CD4-positive, alpha-beta T cell (primary cell): ENCODE data around the gene DTL. TPM values are rescaled to one million over a fixed set of nuclear protein-coding genes. Genes with fewer than 3 reads are reported as not detected.
"Not testable (repeated sequence)": the region's sequence is repeated elsewhere in the genome, so short reads cannot be mapped to it uniquely, and the experiment has no call there.

Experiments used
- ATAC-seq: fragments of 200-7000 bp; cut with Tn5 transposase; one replicate; pipeline ENCODE4 v1.10.0; 2022; ENCODE audit warnings: mild to moderate bottlenecking; ENCODE audit not compliant: poor library complexity
- CTCF ChIA-PET: fragments of 350-600 bp; sonication (Branson Sonifier 250); formaldehyde crosslinking; loops from one replicate; lab custom pipeline; 2021; ENCODE audit warnings: antibody characterized with exemption, inconsistent platforms; lab: Charles Lee
- POLR2A ChIA-PET: fragments of 350-600 bp; sonication (Branson Sonifier 250); formaldehyde crosslinking; loops from one replicate; lab custom pipeline; 2021; ENCODE audit warnings: antibody characterized with exemption, inconsistent platforms; lab: Charles Lee
- DNase-seq, 14 experiments: peaks; one replicate each; pipeline ENCODE4 v3.0.0-alpha.2; 2013 to 2020; ENCODE audit warnings: mixed read lengths in 2 of 14
- H3K27ac ChIP-seq, 2 donors: one replicate each; pipeline versions ENCODE4 v1.5.1 to v1.7.0; 2013; ENCODE audit warnings: low read length in 2 of 2, low read depth in 1 of 2, mild to moderate bottlenecking in 1 of 2
- H3K27me3 ChIP-seq, 2 experiments: 1 replicate in 1 of 2; 2 replicates in 1 of 2; pipeline versions ENCODE4 v1.6.1 to v1.7.0; 2013; ENCODE audit warnings: low read length in 2 of 2, control low read depth in 1 of 2, mild to moderate bottlenecking in 1 of 2, moderate library complexity in 1 of 2; ENCODE audit not compliant: insufficient read depth in 2 of 2, control insufficient read depth in 1 of 2
- H3K36me3 ChIP-seq: one replicate; pipeline ENCODE4 v1.6.1; 2013; ENCODE audit warnings: low read length, control low read depth; ENCODE audit not compliant: insufficient read depth
- H3K4me1 ChIP-seq: one replicate; pipeline ENCODE4 v1.6.1; 2013; ENCODE audit warnings: low read length, control low read depth; ENCODE audit not compliant: insufficient read depth
- H3K4me3 ChIP-seq: one replicate; pipeline ENCODE4 v1.5.1; 2013; ENCODE audit warnings: mild to moderate bottlenecking, low read length, moderate library complexity
- H3K9me3 ChIP-seq, 2 experiments: 1 replicate in 1 of 2; 2 replicates in 1 of 2; pipeline versions ENCODE4 v1.6.1 to v1.7.0; 2013; ENCODE audit warnings: low read length in 2 of 2, mild to moderate bottlenecking in 2 of 2, control low read depth in 1 of 2, moderate library complexity in 1 of 2; ENCODE audit not compliant: control insufficient read depth in 1 of 2, insufficient read depth in 1 of 2
- H3K27ac Mint-ChIP-seq: one replicate; pipeline ENCODE4 v1.8.0; 2020; ENCODE audit warnings: mixed read lengths
- H3K27me3 Mint-ChIP-seq: one replicate; pipeline ENCODE4 v1.8.0; 2021; ENCODE audit warnings: mixed read lengths
- H3K36me3 Mint-ChIP-seq: one replicate; pipeline ENCODE4 v1.8.0; 2021; ENCODE audit warnings: low read depth, mixed read lengths
- H3K4me1 Mint-ChIP-seq: one replicate; pipeline ENCODE4 v1.8.0; 2021; ENCODE audit warnings: low read depth, mixed read lengths
- H3K4me3 Mint-ChIP-seq: one replicate; pipeline ENCODE4 v1.8.0; 2020; ENCODE audit warnings: mild to moderate bottlenecking, mixed read lengths
- H3K9me3 Mint-ChIP-seq: one replicate; pipeline ENCODE4 v1.8.0; 2020; ENCODE audit warnings: mixed read lengths
- CTCF ChIP-seq: fragments of 200-600 bp; IDR thresholded peaks from one replicate; pipeline ENCODE4 v1.8.0; 2022; ENCODE audit warnings: antibody characterized with exemption, mild to moderate bottlenecking
- intact Hi-C, 2 experiments: fragments of 100-400 bp; cut with DNase I in 1 of 2; cut with micrococcal nuclease in 1 of 2; formaldehyde crosslinking; loops; one replicate each; pipeline versions ENCODE4 v1.15.1 to v1.9.0; 2023 to 2025; cut with DNase I, micrococcal nuclease
- total RNA-seq, 174 experiments: library from RNA in 2 of 174; stranded (reverse) in 2 of 174; gene quantifications; one replicate each; pipeline ENCODE4 v1.2.3 and lab custom pipeline; 2021 to 2026

DTL gene
- total RNA-seq, 2 experiments from 2014 or later: 0.49 to 0.64 TPM

DNA sequence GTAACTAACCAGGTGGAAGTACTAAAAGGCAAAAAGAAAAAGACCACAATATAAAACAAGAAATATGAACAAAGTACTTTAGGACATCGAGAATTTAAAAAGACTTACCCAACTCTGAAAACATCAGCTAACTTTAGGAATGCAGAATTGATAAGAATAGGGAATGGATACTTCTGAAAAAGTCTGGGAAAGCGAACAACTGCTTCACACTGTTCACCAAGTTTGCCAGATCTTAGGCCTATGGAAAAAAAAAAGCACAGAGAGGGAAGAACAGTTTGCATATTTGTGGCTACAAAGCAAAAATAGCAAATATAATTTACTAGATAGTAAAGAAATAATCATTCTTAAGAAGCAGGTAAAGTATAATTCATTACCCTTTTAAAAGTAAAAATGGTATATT lies 14.6 kb upstream of the DTL start:
- Histone ChIP-seq H3K4me3 (no peak overlapping the region), H3K9me3 (peaks cover 0 to 5% of the 10 kb centered on the region in 2 experiments), H3K36me3 (peaks cover 3% of the 10 kb centered on the region), H3K27me3 (no peaks in the 10 kb centered on the region), H3K4me1 (no peaks in the 10 kb centered on the region), H3K27ac (no peak overlapping the region)
- H3K27ac Mint-ChIP-seq: no peak overlapping the region
- H3K9me3 Mint-ChIP-seq: peaks cover 4% of the 10 kb centered on the region
- TF ChIP-seq CTCF: no peak
- no peak overlapping the region for H3K4me3 Mint-ChIP-seq
- H3K4me1 Mint-ChIP-seq: no peaks in the 10 kb centered on the region
- ATAC-seq (no peak), DNase-seq (no peak)
- H3K27me3 Mint-ChIP-seq: no peaks in the 10 kb centered on the region
- ChIA-PET POLR2A (no interaction called here), CTCF (no interaction called here)
- intact Hi-C loops: no loop called here
- peaks cover 37% of the 10 kb centered on the region for H3K36me3 Mint-ChIP-seq

GRCh38 chr1:212021563-212021962 lies 14.0 kb upstream of the DTL start:
- no peak overlapping the region for H3K27ac ChIP-seq
- H3K27me3 Mint-ChIP-seq: no peaks in the 10 kb centered on the region
- no peak overlapping the region for H3K4me3 Mint-ChIP-seq
- no peaks in the 10 kb centered on the region for H3K4me1 ChIP-seq
- no peak for ATAC-seq
- peaks cover 0 to 5% of the 10 kb centered on the region in 2 experiments for H3K9me3 ChIP-seq
- peaks cover 4% of the 10 kb centered on the region for H3K9me3 Mint-ChIP-seq
- H3K36me3 ChIP-seq: peaks cover 3% of the 10 kb centered on the region
- no peak for DNase-seq
- CTCF ChIA-PET: no interaction called here
- TF ChIP-seq CTCF: no peak
- no peak overlapping the region for H3K27ac Mint-ChIP-seq
- intact Hi-C loops: no loop called here
- no peaks in the 10 kb centered on the region for H3K27me3 ChIP-seq
- POLR2A ChIA-PET: interaction anchor here (0.6 kb wide), 1 partner anchor 478 kb away, joined by 4 read pairs; no protein-coding TSS in a partner anchor
- peaks cover 31% of the 10 kb centered on the region for H3K36me3 Mint-ChIP-seq
- H3K4me1 Mint-ChIP-seq: no peaks in the 10 kb centered on the region
- no peak overlapping the region for H3K4me3 ChIP-seq

GRCh38 chr1:212022908-212023307 lies 12.6 kb upstream of the DTL start:
- H3K27ac ChIP-seq, H3K9me3 ChIP-seq, H3K4me1 Mint-ChIP-seq, H3K36me3 ChIP-seq, H3K4me1 ChIP-seq, H3K27me3 Mint-ChIP-seq, H3K27me3 ChIP-seq, H3K4me3 ChIP-seq, ATAC-seq, intact Hi-C loops, H3K4me3 Mint-ChIP-seq, H3K27ac Mint-ChIP-seq, H3K9me3 Mint-ChIP-seq, DNase-seq, CTCF ChIA-PET, POLR2A ChIA-PET: not testable (repeated sequence)
- peaks cover 20% of the 10 kb centered on the region for H3K36me3 Mint-ChIP-seq

DNA sequence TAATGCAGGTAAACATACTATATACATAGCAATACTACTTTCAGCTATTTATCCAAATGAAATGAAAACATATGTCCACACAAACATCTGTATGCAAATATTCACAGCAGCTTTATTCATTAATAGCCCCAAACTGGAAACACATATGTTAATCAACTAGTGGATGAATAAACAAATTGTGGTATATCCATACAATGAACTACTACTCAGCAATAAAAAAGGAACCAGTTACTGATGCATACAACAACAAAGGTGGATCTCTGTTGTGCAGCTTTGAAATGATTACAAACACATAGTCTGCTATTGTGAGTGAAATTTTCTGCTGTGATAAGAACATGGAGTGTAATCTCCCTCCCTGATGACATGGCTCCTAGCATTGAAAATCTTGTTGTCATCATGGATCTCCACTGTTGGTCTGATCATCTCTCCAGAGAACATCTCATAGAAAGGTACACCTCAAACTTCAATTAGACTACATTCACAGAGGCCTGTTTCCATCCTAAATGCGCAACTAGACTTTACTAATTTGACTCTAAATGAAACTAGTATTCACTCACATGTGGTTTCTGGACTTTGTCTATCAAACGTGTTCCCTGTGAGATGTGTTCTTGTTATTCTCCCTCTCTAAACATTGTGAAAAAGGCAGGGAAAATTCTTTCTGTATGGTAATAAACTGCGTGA lies 10.9 kb upstream of the DTL start:
- Histone ChIP-seq H3K27ac (no peak overlapping the region), H3K27me3 (no peaks in the 10 kb centered on the region), H3K36me3 (no peaks in the 10 kb centered on the region), H3K4me1 (no peaks in the 10 kb centered on the region), H3K9me3 (peaks cover 0 to 5% of the 10 kb centered on the region in 2 experiments), H3K4me3 (no peak overlapping the region)
- H3K27ac Mint-ChIP-seq: no peak overlapping the region
- no peak for TF ChIP-seq CTCF
- ChIA-PET POLR2A (interaction anchor here (1.3 kb wide), 1 partner anchor 11 kb away, joined by 4 read pairs; the partner anchor contains the start of genes DTL and INTS7), CTCF (no interaction called here)
- H3K36me3 Mint-ChIP-seq: peaks cover 18% of the 10 kb centered on the region
- ATAC-seq (no peak), DNase-seq (no peak)
- H3K9me3 Mint-ChIP-seq: peaks cover 4% of the 10 kb centered on the region
- H3K27me3 Mint-ChIP-seq: no peaks in the 10 kb centered on the region
- intact Hi-C loops: no loop called here
- H3K4me3 Mint-ChIP-seq: no peak overlapping the region
- peaks cover 15% of the 10 kb centered on the region for H3K4me1 Mint-ChIP-seq

DNA sequence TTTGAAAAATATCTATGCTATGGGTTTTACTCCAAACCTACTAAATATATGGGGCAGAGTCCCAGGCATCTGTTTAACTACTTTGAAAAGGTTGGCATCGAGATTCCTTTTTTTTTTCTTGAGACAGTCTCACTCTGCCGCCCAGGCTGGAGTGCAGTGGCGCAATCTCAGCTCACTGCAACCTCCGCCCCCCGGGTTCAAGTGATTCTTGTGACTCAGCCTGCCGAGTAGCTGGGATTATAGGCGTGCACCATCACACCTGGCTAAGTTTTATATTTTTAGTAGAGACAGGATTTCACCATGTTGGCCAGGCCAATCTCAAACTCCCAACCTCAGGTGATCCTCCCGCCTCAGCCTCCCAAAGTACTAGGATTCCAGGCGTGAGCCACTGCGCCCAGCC lies 7.8 kb upstream of the DTL start:
- H3K36me3 ChIP-seq, ATAC-seq, H3K27me3 ChIP-seq, H3K4me3 ChIP-seq, H3K9me3 Mint-ChIP-seq, H3K27ac ChIP-seq, H3K27ac Mint-ChIP-seq, H3K4me3 Mint-ChIP-seq, H3K9me3 ChIP-seq, intact Hi-C loops, DNase-seq, CTCF ChIA-PET, H3K27me3 Mint-ChIP-seq, H3K4me1 ChIP-seq: not testable (repeated sequence)
- Mint-ChIP-seq H3K36me3 (peaks cover 17% of the 10 kb centered on the region), H3K4me1 (peaks cover 40% of the 10 kb centered on the region)
- POLR2A ChIA-PET: interaction anchor here (0.7 kb wide), 1 partner anchor 12 kb away, joined by 5 read pairs; no protein-coding TSS in a partner anchor
